GM23338 (cell line): ENCODE data around the gene SUGCT. TPM values are rescaled to one million over a fixed set of nuclear protein-coding genes. Genes with fewer than 3 reads are reported as not detected.

Experiments used
- ATAC-seq: fragments of 200-7000 bp; cut with Tn5 transposase; 3 replicates; pipeline ENCODE4 v1.9.1; 2020
- DNase-seq: peaks from one replicate; pipeline ENCODE4 v3.0.0-alpha.2; 2015; ENCODE audit warnings: low spot score
- H2AFZ ChIP-seq: fragments of 200-600 bp; sonication (generic); 2 replicates; pipeline ENCODE4 v1.8.0; 2016; ENCODE audit warnings: antibody characterized with exemption, mild to moderate bottlenecking, moderate library complexity
- H3F3A ChIP-seq: fragments of 200-600 bp; sonication (generic); replicated peaks from 2 replicates; pipeline ENCODE4 v1.8.0; 2017; ENCODE audit warnings: antibody characterized with exemption, mixed run types, low read depth
- H3K27ac ChIP-seq: fragments of 200-600 bp; sonication (generic); 2 replicates; pipeline ENCODE4 v1.6.1; 2016; ENCODE audit warnings: low read depth
- H3K27me3 ChIP-seq: fragments of 200-600 bp; sonication (generic); 2 replicates; pipeline ENCODE4 v1.8.0; 2016; ENCODE audit warnings: mild to moderate bottlenecking, mixed run types, moderate library complexity; ENCODE audit not compliant: insufficient read depth
- H3K36me3 ChIP-seq: fragments of 200-600 bp; sonication (generic); 2 replicates; pipeline ENCODE4 v1.8.0; 2016; ENCODE audit warnings: mild to moderate bottlenecking; ENCODE audit not compliant: insufficient read depth
- H3K4me1 ChIP-seq: fragments of 200-600 bp; sonication (generic); 2 replicates; pipeline ENCODE4 v1.8.0; 2016; ENCODE audit warnings: mild to moderate bottlenecking, moderate library complexity; ENCODE audit not compliant: insufficient read depth
- H3K4me2 ChIP-seq: fragments of 200-600 bp; sonication (generic); 2 replicates; pipeline ENCODE4 v1.7.1; 2017; ENCODE audit warnings: mixed run types
- H3K4me3 ChIP-seq: fragments of 200-600 bp; sonication (generic); 2 replicates; pipeline ENCODE4 v1.6.1; 2016; ENCODE audit warnings: mixed run types
- H3K79me2 ChIP-seq: fragments of 200-600 bp; sonication (generic); replicated peaks from 2 replicates; pipeline ENCODE4 v1.8.0; 2017; ENCODE audit warnings: mild to moderate bottlenecking; ENCODE audit not compliant: insufficient read depth
- H3K9me2 ChIP-seq: fragments of 200-600 bp; sonication (generic); 2 replicates; pipeline ENCODE4 v1.8.0; 2017; ENCODE audit not compliant: insufficient read depth
- H4K20me1 ChIP-seq: fragments of 200-600 bp; sonication (generic); replicated peaks from 2 replicates; pipeline ENCODE4 v1.8.0; 2017; ENCODE audit warnings: mild to moderate bottlenecking; ENCODE audit not compliant: insufficient read depth
- H3K27ac Mint-ChIP-seq: 2 replicates; pipeline ENCODE4 v1.8.0; 2020; ENCODE audit warnings: inconsistent platforms, mild to moderate bottlenecking, moderate library complexity, mixed read lengths
- H3K27me3 Mint-ChIP-seq: 3 replicates; pipeline ENCODE4 v1.8.0; 2022; ENCODE audit warnings: low read depth, mild to moderate bottlenecking, moderate library complexity, mixed read lengths, inconsistent platforms; ENCODE audit not compliant: insufficient read depth, poor library complexity
- H3K36me3 Mint-ChIP-seq: 3 replicates; pipeline ENCODE4 v1.8.0; 2021; ENCODE audit warnings: low read depth, mild to moderate bottlenecking, inconsistent platforms, moderate library complexity, mixed read lengths
- H3K4me1 Mint-ChIP-seq: 3 replicates; pipeline ENCODE4 v1.8.0; 2020; ENCODE audit warnings: mild to moderate bottlenecking, inconsistent platforms, mixed read lengths
- H3K4me3 Mint-ChIP-seq: 3 replicates; pipeline ENCODE4 v1.8.0; 2021; ENCODE audit warnings: moderate library complexity, mild to moderate bottlenecking, inconsistent platforms, mixed read lengths
- H3K9me3 Mint-ChIP-seq: 3 replicates; pipeline ENCODE4 v1.8.0; 2020; ENCODE audit warnings: moderate library complexity, mild to moderate bottlenecking, inconsistent platforms, mixed read lengths
- CREB1 ChIP-seq: fragments of 250-450 bp; sonication (Bioruptor Pico); IDR thresholded peaks from 2 replicates; pipeline ENCODE4 v1.5.0; 2020; ENCODE audit warnings: low read depth, mild to moderate bottlenecking, moderate library complexity
- EZH2 ChIP-seq: fragments of 200-600 bp; sonication (generic); IDR thresholded peaks from one replicate; pipeline ENCODE4 v1.8.0; 2017; ENCODE audit warnings: antibody characterized with exemption, mild to moderate bottlenecking, low read depth; ENCODE audit not compliant: unreplicated experiment
- JUNB ChIP-seq: IDR thresholded peaks from one replicate; pipeline ENCODE4 v1.6.1; 2016; ENCODE audit warnings: antibody characterized with exemption; ENCODE audit not compliant: unreplicated experiment
- NANOG ChIP-seq: IDR thresholded peaks from 2 replicates; pipeline ENCODE4 v1.6.1; 2016; ENCODE audit warnings: antibody characterized with exemption, borderline replicate concordance
- POLR2AphosphoS5 ChIP-seq: IDR thresholded peaks from 2 replicates; pipeline ENCODE4 v1.6.1; 2016; ENCODE audit warnings: antibody characterized with exemption, low read depth
- STAT1 ChIP-seq: IDR thresholded peaks from one replicate; pipeline ENCODE4 v1.6.1; 2016; ENCODE audit warnings: antibody characterized with exemption; ENCODE audit not compliant: unreplicated experiment
- ZNF114 ChIP-seq: fragments of 250-450 bp; sonication (Bioruptor Pico); IDR thresholded peaks from 2 replicates; pipeline ENCODE4 v1.5.0; 2020; ENCODE audit warnings: mild to moderate bottlenecking, moderate library complexity
- ZNF331 ChIP-seq: fragments of 250-450 bp; sonication (Bioruptor Pico); IDR thresholded peaks from 2 replicates; pipeline ENCODE4 v1.5.0; 2020; ENCODE audit warnings: low read depth, mild to moderate bottlenecking, moderate library complexity
- polyA plus RNA-seq: library from polyadenylated mRNA; unstranded; fragments of >200 nt; fragmentation: Nextera tagmentation; extraction: Ambion mirVana; gene quantifications from 2 replicates; pipeline ENCODE4 v1.2.1, GENCODE V29; 2016
- total RNA-seq: library from RNA; depleted of rRNA; stranded (reverse); fragments of >200 nt; shearing (Covaris generic); gene quantifications from 2 replicates; pipeline ENCODE4 v1.2.3, GENCODE V29; 2014
- TF ChIP-seq, protein P1 (sequence below), 2 experiments: fragments of 200-600 bp in 1 of 2; sonication (generic) in 1 of 2; conservative IDR thresholded peaks; 2 replicates each; pipeline versions ENCODE4 v1.5.1 to v1.6.1; 2016 to 2017; ENCODE audit warnings: antibody characterized with exemption in 2 of 2, low read depth in 2 of 2, mild to moderate bottlenecking in 2 of 2, moderate library complexity in 1 of 2

SUGCT gene
- total and polyA plus RNA-seq, 2 experiments from 2014 or later = 4.2 to 5.6 TPM

DNA sequence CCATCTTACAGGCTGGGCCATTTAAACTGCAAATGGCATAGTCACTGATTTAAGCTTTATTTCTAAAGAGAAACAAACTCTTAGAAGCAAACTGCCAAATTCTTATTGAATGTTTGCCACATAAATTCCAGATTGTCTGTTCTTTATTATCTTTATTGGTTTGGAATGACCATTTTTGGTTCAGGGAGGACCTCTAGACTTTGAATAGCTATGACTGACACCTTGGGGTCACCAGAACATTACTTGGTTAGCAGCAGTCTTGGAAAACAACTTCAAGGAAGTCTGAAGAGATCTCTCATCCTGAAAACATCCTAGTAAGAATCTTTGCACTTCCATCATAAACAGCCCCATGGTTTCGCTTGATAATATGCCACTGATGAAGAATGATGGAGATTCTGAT, 197.1 kb downstream of the SUGCT start:
- Histone ChIP-seq H3K4me2 (no peak overlapping the region), H3F3A (no peaks in the 10 kb centered on the region), H3K27ac (no peak overlapping the region), H3K4me3 (no peak overlapping the region), H3K9me2 (no peaks in the 10 kb centered on the region), H3K27me3 (no peaks in the 10 kb centered on the region), H3K79me2 (no peaks in the 10 kb centered on the region), H4K20me1 (no peaks in the 10 kb centered on the region), H2AFZ (no peak overlapping the region), H3K36me3 (no peaks in the 10 kb centered on the region), H3K4me1 (no peaks in the 10 kb centered on the region)
- H3K9me3 Mint-ChIP-seq = peaks cover 8% of the 10 kb centered on the region; the same call in 2 of the 3 replicates
- no peaks in the 10 kb centered on the region for H3K36me3 Mint-ChIP-seq
- no peak overlapping the region for H3K4me3 Mint-ChIP-seq
- TF ChIP-seq CREB1 (CRISPR knock-in tag) (no peak), POLR2AphosphoS5 (no peak), NANOG (no peak), STAT1 (no peak), ZNF331 (CRISPR knock-in tag) (no peak), ZNF114 (CRISPR knock-in tag) (no peak)
- no peak overlapping the region for H3K27ac Mint-ChIP-seq
- DNase-seq (no peak), ATAC-seq (no peak)
- H3K27me3 Mint-ChIP-seq = peaks cover 3% of the 10 kb centered on the region
- H3K4me1 Mint-ChIP-seq = no peaks in the 10 kb centered on the region

DNA sequence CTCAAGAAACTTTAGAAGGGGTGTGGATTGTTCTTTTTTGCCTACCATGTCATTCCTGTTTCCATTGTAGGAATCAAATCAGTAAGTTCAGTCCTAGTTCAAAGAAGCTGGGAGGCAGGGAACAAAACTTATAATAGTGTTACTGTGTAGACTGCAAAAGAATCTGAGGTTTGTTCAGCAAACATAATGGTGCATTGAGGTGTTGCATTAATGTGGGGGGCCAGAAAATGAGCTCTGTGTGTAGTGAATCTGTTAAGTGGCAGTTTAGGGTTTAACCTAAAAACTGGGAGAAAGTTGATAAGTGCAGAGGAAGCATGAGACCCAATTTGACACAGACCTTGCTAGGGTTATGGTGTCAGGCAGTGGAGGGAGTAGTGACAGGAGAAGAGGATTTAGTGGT, 197.7 kb downstream of the SUGCT start:
- no peak for ATAC-seq
- no peaks in the 10 kb centered on the region for H3K27me3 ChIP-seq
- no peaks in the 10 kb centered on the region for H3F3A ChIP-seq
- H3K79me2 ChIP-seq = no peaks in the 10 kb centered on the region
- no peaks in the 10 kb centered on the region for H3K36me3 ChIP-seq
- H3K27me3 Mint-ChIP-seq = peaks cover 3% of the 10 kb centered on the region
- H3K27ac ChIP-seq = no peak overlapping the region
- peaks cover 14% of the 10 kb centered on the region; the same call in 2 of the 3 replicates for H3K9me3 Mint-ChIP-seq
- no peaks in the 10 kb centered on the region for H4K20me1 ChIP-seq
- no peak overlapping the region for H3K4me2 ChIP-seq
- DNase-seq = no peak
- H3K36me3 Mint-ChIP-seq = no peaks in the 10 kb centered on the region
- no peak overlapping the region for H2AFZ ChIP-seq
- H3K4me3 Mint-ChIP-seq = no peak overlapping the region
- TF ChIP-seq EZH2 = no peak
- no peak for TF ChIP-seq STAT1
- no peak for TF ChIP-seq CREB1 (CRISPR knock-in tag)
- TF ChIP-seq ZNF114 (CRISPR knock-in tag) = no peak
- TF ChIP-seq, protein P1, sequence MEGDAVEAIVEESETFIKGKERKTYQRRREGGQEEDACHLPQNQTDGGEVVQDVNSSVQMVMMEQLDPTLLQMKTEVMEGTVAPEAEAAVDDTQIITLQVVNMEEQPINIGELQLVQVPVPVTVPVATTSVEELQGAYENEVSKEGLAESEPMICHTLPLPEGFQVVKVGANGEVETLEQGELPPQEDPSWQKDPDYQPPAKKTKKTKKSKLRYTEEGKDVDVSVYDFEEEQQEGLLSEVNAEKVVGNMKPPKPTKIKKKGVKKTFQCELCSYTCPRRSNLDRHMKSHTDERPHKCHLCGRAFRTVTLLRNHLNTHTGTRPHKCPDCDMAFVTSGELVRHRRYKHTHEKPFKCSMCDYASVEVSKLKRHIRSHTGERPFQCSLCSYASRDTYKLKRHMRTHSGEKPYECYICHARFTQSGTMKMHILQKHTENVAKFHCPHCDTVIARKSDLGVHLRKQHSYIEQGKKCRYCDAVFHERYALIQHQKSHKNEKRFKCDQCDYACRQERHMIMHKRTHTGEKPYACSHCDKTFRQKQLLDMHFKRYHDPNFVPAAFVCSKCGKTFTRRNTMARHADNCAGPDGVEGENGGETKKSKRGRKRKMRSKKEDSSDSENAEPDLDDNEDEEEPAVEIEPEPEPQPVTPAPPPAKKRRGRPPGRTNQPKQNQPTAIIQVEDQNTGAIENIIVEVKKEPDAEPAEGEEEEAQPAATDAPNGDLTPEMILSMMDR (conservative IDR thresholded peaks at IDR 0.05; ENCODE audit: low read depth in 2 of 2) = no peak
- TF ChIP-seq POLR2AphosphoS5 = no peak
- no peak for TF ChIP-seq JUNB
- H3K9me2 ChIP-seq = no peaks in the 10 kb centered on the region
- no peak overlapping the region for H3K4me3 ChIP-seq
- no peaks in the 10 kb centered on the region for H3K4me1 Mint-ChIP-seq
- H3K4me1 ChIP-seq = no peaks in the 10 kb centered on the region
- H3K27ac Mint-ChIP-seq = no peak overlapping the region

DNA sequence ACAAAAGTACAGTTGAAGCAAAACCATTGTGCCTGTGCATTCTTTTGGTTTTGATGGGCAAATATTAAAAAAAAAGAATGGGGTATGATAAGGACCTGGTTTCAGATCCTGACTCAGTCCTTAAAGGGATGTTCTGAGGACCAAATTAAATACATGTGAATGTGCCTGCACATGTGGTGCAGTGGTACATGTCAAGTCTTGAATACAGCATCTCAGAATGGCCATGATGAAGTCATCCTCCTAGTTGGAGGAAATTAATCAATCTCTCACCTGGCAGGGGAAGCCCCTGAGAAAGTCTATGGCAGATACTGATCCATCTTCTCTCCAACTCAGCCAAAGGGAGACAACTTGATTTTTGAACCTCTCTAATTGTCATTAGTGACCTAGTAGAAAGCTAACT, 207.0 kb downstream of the SUGCT start:
- Histone ChIP-seq H3K27me3 (no peaks in the 10 kb centered on the region), H3K27ac (no peak overlapping the region), H3K36me3 (no peaks in the 10 kb centered on the region; the same call in 1 of the 2 replicates), H3K9me2 (peaks cover 11% of the 10 kb centered on the region; the same call in 1 of the 2 replicates), H3K4me2 (no peak overlapping the region), H3K79me2 (no peaks in the 10 kb centered on the region), H4K20me1 (no peaks in the 10 kb centered on the region), H3K4me1 (no peaks in the 10 kb centered on the region), H3F3A (no peaks in the 10 kb centered on the region), H2AFZ (no peak overlapping the region), H3K4me3 (no peak overlapping the region)
- ATAC-seq (no peak), DNase-seq (no peak)
- no peaks in the 10 kb centered on the region for H3K27me3 Mint-ChIP-seq
- H3K27ac Mint-ChIP-seq = no peak overlapping the region
- TF ChIP-seq NANOG (no peak), EZH2 (no peak)
- H3K36me3 Mint-ChIP-seq = peaks cover 20% of the 10 kb centered on the region
- no peaks in the 10 kb centered on the region for H3K4me1 Mint-ChIP-seq
- H3K9me3 Mint-ChIP-seq = peaks cover 34% of the 10 kb centered on the region
- no peak overlapping the region for H3K4me3 Mint-ChIP-seq
